HT1080 (cell line): ENCODE results near the gene HIRA. TPM values are rescaled to one million over a fixed set of nuclear protein-coding genes. Genes with fewer than 3 reads are reported as not detected.
A peak's percentile ranks its signal among the peaks of the same experiment; 100 is the strongest.
"Not testable (repeated sequence)": the region's sequence is repeated elsewhere in the genome, so short reads cannot be mapped to it uniquely, and the experiment has no call there.

Source experiments
- DNase-seq: peaks from one replicate; pipeline ENCODE4 v3.0.0-alpha.2; 2015; ENCODE audit warnings: low read depth
- total RNA-seq: library from RNA; depleted of rRNA; stranded (reverse); fragments of >200 nt; shearing (Covaris generic); gene quantifications from 2 replicates; pipeline ENCODE4 v1.2.3, GENCODE V29; 2014

The HIRA gene
- total RNA-seq, 1 experiment from 2014 or later, result 28.6 TPM

DNA sequence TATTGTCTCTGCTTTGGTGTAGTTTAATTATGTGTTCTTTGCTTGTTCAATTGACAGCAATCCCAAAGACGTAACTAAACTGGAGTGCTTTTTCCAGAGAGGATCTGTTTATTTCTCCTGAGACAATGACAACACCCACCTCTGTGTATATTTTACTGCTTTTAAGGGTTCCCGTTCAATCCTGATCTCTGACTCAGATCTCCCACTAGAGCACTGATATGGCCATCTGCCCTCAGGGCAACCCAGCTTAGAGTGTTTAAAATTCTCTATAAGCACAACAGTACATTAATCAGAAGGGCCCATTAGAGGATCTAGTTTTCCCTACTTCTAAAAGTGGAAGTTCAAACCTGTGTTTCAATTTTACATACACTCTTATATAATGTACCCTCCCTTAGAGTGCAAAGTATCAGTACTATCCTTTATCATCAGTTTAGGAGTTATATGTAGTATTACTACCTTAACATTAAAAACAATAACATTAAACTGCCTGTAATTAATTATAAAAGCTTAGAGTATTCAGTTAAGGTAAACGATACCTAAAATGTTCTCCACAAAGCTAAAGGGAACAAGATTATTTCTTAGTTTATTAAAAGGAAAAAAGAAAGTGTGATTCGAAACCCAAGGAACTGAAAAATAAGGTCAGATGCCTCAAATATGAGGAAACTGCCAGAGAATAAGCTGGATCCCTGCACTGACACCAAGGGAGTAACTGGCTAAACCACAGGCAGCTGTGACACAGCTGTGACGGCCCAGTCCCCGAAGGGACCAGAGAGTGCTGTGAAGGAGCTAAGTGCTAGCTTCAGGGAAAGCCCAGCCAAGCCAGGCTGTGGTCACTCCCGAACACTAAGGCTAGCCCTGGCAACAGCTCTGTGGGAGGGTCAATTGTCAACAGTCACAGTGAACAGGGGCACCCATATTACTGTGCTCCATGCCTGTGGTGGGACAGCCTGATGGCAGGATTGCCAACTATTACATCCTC is 32.2 kb upstream of the HIRA start:
- no peak for DNase-seq

DNA sequence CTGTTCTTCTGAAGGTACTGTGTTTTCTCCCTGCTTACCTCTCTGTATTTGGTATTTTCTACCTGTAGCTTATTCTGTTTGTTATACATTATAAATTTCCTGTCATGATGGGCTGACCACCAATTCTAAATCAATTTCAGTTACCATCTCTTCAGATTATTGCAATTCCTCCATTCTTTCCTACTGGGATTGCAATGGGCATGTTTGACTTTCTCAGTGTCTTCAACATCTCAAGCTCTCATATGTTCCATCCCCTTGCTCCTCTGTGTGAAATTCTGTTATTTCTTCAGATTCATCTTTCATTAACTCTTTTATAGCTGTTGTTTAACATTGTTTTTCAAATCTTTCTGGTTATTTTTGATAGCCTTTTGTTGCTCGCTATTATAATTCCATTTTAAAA is 31.5 kb upstream of the HIRA start:
- no peak for DNase-seq

DNA sequence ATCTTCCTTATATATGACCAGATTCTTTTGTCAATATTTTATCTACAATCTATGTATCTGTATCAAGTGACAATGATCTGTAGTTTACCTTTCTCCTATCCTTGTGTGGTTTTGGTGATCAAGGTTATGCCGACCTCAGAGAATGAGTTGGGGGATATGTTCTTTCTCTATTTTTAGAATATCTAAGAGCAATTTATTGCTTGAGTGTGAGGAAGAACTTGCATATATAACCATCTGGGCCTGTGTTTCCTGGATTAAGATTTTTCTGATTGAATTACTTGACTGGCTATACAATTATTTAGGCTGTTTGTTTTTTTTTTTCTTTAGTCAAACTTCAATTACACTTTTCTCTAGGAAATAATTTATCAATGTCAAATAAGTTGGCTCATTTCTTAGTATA is 30.0 kb upstream of the HIRA start:
- no peak for DNase-seq

DNA sequence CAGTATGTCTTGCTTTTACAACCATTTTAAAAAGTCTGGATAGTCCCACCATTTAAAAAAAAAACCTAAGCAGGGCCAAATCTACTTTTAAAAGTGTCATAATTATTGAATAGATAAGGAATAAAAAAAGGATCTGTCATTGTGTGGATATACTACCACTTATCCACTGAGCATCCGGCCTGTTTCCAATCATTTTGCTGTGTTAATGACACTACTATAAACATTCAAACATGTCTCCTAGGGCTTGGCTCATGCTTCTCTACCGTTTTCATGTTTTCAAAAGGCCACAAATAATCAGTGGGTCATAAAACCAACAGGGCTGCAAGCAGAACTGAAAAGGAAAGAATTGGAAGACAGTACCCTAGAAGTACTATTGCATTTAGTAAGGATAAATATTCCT is 28.5 kb upstream of the HIRA start:
- DNase-seq, result no peak

DNA sequence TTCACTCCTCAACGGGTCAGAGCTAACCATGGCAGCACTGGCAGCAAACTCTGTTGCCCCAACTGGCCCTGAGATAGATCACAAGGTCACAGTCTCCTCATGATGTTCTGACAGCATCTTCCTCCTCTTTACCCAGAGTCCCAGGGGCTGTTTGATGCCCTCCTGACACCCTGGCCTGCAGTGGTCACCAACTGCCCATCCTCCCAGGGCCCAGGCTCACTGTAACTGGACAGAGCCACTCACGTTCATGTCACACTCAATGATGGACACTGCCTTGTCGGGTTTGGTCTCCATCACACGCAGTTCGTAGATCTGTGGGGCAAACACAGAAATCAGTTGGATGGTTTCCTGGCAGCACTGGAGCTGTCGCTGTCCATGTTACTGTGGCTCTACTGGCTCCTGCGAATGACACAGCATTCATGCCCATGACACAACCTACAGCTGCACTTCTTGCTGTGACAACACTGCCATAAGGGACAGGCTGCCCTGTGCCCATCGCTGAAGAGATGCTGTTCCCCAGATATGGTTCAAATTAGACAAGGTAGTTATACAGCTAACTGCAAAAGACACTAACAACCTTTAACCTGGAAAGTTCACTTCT is 26.4 kb upstream of the HIRA start:
- no peak for DNase-seq

DNA sequence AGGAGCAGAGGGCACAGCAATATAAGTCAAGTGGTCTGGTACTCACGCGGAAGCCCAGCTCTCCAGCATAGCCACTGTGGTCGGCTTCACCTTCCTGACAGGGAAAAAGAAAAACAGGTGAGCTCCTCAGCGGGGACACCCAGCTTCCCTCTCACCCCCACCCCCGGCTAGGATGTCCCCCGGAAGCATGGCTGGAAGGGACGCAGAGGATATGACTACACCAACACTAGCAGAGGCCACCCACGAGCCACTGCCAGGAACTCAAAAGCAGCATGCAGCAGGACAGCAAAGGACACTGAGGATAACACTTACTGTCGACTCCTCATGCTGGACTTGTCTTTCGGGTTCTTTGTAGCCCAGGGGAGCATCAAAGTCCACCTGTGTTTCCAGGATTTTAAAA is 25.0 kb upstream of the HIRA start:
- DNase-seq, result no peak

DNA sequence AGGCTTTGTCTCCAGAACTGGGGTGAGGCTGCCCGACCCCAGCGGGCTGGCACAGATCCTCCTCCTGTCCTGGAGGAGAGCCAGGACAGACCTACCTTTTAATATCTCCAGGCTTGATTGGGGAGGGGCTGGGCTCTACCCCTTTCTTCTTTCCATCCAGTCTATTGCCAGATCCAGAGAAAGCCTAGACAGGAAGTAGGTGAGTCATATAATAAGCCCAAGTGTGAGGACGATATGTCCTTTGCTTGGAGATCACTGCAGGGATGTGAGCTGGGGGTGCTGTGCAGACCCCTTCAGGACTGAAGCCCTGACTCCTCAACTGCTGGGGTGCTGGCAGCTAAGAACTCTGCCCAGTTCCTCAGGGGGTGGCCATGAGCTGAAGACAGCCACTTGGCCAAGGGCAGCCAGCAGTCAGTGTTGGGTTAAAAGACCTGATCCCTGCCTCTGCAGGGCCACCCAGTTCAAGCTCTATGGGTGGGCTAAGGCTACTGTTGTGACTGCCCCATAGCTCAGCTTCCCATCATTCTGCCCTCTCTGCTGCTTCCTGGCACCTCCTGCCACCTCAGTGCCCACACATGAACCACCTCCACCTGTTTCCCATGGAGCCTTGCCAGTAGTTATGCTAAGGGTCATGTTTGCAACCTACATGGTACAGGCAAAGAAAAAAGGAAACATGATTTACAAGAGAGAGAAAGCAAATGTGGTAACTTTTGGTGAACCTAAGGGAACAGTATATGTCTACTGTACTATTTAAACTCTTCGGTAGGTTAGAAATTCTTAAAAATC is 24.2 kb upstream of the HIRA start:
- DNase-seq, result peak; percentile 43

DNA sequence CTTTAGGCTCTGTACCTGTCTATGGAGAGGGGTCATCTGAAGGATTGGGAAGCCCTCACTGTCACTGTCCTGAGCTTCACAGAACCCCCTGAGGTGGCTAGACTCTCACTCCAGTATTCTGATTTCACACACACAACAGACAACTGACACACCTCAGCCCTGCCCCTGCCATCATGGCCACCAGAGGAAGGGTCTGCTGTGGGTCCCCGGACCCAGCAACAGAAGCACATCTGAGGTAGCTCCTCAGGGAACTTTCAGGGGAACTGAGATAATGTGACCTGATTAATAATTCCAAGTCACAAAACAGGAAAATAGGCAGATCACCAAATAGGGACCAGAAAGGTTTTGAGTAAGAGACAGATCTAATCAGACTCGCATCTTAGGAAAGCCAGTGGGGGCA is 23.5 kb upstream of the HIRA start:
- no peak for DNase-seq

DNA sequence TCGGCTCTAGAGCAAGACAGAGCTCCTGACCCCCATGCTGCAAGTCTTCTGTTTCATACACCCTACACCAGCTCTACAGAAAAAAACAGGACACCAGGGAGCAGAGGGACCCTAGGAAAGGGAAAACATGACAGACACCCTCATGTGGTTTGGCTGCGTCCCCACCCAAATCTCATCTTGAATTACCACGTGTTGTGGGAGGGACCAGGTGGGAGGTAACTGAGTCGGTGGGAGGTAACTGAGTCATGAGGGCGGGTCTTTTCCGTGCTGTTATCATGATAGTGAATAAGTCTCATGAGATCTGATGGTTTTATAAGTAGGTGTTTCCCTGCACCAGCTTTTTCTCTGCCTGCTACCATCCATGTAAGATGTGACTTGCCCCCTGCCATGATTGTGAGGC is 22.6 kb upstream of the HIRA start:
- no peak for DNase-seq

DNA sequence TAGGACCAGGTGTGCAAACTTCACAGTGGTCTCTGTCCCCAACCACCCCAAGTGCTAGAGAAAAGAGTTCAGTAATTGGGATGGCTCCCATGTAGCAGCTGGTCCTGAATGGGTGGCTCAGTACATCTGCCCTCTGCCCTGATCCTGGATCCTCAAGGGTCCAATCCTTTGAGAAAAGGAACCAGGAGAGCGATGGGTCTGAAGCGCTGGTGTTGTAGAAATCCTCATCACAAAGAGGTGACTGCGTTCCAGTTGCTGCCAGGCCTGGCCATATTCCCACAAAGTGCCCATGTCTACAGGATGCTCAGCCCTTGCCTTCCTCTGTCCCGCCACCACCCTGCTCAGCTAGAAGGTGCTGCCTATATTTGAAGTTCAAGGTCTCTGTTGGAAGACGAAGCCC is 22.2 kb upstream of the HIRA start:
- no peak for DNase-seq

DNA sequence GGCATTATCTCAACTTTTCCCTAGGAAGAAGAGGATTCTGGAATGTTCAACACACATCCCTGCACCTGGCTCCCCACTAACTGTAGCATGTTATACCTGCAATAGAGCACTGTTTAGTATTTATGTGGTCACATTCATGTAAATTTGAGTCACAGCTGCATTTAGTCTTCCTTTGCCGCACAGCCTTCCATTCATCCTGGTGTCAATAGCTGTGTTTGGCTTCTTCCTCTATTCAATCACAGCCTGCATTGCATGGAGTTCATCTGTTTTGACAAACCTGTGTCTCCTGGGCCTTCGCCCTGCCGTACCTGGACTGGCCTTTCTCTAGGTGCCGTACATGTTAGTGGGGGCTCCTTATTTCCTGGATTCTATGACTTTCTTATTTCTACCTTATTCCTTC is 20.0 kb upstream of the HIRA start:
- no peak for DNase-seq

DNA sequence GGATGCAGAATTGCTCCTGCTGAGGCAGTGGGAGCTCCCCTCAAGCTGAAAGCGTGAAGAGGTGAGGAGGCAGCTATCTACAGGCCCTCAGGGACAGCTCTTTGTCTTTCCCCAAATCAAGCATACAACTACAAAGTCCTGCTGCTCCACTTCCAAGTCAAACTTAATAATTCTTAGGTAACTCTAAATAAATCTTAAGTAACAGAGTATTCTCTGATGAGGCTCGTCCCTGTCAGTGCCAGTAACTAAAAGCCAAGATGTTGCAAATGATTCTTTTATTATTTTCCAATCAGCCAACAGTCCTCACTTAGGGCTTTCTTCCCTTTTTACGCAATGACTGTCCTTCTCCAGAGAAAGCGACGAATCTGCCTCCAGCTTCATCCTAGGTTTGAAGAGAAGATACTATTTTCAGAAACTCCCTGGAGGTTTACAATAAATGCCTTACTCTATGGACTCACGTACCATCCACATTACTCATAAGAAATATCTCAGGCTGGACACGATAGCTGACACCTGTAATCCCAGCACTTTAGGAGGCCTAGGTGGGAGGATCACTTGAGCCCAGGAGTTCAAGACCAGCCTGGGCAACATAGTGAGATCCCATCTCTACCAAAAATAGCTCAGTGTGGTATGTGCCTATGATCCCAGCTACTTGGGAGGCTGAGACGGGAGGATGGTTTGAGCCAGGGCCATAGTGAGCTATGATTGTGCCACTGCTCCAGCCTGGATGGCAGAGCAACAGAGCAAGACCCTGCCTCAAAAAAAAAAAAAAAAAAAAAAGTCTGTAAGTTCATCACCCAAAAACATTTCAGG is 19.0 kb upstream of the HIRA start:
- DNase-seq, result no peak

DNA sequence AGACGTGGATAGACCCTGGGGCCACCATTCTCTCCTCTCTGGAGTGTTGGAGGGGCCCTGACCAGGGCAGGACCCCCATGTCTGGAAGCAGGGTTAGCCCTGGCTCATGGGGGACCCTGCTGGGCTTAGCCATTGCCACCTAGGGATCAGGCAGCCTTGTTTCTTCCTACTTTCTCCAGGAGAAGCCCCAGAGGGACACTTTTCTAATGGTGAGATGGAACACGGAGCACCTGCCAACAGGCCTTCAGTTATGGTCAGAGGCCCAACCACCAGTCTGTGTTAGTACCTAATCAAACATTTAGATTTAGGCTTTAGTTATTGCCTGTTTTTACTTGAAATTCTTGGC is 17.9 kb upstream of the HIRA start:
- DNase-seq, result no peak

DNA sequence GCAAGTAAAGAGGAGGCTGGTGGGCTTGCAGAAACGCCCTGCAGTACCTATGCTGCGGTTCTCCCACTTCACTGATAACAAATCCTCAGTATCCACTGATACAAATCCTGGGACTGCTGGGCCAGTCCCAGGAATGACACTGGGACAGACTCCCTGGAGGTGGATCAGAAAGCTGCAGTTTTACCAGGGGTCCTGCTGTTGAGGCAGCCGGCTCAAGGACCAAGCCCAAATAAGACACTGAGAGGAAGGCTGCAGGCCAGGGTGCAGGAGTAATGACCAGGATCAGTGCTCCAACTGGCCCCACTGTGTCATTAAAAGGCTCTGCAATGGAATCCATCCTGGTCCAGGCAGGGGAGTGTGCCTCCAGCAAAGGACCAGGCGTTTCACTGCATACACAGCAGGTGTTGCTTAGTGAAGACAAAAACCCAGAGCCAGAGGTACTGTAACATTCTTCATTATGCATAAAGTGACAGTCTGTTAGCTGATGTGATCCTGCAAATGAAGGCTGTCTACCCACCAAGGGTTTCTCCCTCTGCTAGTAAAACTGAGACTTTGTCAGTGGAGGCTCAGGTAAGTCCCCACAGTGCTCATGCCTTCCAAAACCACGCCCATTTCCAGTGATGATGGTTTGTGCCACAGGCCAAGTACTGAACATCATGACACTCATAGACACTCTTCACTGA is 17.3 kb upstream of the HIRA start:
- no peak for DNase-seq

DNA sequence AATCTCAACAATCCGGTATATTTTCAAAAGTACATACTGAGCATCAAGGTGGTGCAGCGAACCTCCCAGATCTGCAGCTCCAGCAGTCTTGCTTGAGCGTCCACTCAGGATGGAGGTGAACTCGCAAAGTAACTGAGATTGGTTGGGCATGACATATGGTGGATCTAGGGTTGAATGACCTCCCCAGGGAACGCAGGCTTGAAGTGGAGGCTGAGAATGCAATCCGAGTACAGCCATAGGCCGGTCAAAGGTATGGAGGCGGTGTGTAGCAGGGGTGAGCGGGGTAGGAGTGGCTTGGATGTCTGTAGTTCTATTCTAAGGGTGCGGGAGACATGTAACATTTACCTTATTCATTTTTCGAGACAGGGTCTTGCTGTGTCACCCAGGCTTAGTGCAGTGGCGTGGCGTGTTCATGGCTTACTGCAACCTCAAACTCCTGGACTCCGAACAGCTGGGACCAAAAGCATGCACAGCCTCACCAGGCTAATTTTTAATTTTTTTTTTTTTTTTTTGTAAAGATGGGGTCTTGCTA is 16.6 kb upstream of the HIRA start:
- peak; percentile 31 for DNase-seq

DNA sequence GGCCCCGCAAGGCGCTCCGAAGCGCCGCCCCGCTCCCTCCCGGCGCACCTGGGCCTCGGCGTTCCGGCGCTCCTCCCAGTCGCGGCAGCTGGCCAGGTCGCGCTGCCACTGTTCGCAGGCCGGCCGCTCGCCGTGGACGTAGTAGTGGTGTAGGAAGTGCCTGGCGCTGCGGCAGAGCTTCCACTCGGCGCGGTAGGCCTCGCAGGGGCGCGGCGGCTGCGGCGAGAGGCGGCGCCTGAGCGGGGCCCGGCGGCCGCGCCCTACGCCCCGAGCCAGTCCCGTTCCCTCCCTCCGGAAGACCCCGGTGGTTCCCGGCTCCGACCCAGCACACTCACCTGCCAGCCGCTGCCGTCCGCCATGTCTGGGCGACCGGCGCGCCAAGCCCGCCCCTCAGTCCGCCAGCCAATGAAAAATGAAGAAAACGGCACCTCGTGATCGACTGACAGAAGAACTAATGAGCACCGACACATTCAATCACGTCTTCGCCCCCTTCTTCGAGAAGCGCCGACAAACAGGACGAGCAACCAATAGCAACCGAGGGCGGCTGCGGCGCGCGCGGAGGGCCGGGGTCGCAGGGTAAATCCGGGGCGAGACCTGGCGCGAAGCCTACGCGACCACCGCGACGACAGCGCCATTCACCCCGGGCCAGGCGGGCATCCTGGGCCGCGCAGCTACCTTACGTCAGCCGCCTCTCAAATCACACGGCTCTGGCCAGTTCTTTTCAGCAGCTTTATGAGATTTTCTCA is 16.0 kb upstream of the HIRA start, which contains the start of gene C22orf39:
Gene C22orf39, minus strand, starts transcription at position 382 of the 746 bp plus-strand sequence. Its CDS starts 23 bp downstream, at position 359.
- peak; percentile 92 for DNase-seq

DNA sequence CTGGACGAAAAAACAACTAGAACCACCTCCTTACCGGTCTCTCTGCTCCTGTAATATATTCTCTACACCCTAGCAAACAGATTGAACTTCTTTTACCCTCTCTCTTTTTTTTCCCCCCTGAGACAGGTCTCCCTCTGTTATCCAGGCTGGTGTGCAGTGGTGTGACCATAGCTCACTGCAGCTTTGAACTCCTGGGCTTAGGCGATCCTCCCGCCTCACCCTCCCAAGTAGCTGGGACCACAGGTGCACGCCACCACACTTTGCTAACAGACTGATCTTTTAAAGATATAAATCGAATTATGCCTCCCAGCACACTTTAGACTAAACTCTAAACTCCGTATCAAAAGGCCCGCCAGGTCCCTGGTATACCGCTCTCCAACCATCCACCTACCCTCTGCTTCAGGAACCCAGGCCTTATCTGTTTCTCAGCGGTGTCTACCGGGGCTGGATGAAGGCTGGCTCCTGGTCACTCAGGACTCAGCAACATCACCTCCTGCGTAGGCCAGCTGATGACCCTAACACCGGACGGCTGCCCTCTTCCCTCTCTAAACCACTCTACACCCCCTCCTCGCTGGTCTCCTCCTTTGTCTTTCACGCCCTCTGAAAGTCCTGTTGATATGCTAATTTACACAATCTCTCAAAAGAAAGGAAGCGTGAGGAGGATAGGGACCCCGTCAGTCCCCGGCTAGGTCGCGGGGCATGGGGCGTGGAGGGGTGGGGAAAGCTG is 15.2 kb upstream of the HIRA start:
- no peak for DNase-seq

DNA sequence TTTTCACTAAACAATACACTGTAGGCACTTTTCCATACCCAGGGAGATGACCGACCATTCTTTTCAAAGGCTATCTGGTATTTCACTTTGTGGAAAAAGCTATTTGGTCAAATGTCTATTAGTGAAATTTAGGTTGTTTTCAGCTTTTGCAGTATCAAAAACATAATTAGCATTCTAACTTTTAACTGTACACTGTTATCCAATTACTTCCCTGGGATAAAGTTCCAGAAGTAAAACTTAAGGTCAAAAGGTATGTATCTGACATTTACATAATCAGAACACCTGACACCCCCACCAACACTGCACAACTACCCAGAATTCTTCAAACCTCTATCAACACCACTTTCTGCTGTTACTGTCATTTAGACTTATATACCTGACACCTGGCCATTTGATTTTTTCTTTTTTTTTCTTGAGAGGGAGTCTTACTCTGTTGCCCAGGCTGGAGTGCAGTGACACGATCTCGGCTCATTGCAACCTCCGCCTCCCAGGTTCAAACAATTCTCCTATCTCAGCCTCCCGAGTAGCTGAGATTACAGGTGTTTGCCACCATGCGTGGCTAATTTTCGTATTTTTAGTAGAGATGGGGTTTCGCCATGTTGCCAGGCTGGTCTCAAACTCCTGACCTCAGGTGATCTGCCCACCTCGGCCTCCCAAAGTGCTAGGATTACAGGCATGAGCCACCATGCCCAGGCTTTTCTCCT is 13.9 kb upstream of the HIRA start:
- not testable (repeated sequence) for DNase-seq
